H1 (cell line): ENCODE results near the gene CRYM. TPM values are rescaled to one million over a fixed set of nuclear protein-coding genes. Genes with fewer than 3 reads are reported as not detected.

Experiments
- ASH2L ChIP-seq: fragments of 200-600, 300-600 bp; sonication (generic); IDR thresholded peaks from one replicate; pipeline ENCODE4 v1.7.1; 2017; ENCODE audit warnings: low read length
- BRCA1 ChIP-seq: IDR thresholded peaks from 2 replicates; pipeline ENCODE4 v1.6.1; 2012; ENCODE audit warnings: low read depth, low read length, improper control_type of control experiment
- CTBP2 ChIP-seq: IDR thresholded peaks from 2 replicates; pipeline ENCODE4 v1.7.0; 2011; ENCODE audit warnings: borderline replicate concordance, mild to moderate bottlenecking, moderate library complexity, mixed read lengths, low read length; ENCODE audit not compliant: insufficient read depth, insufficient read length
- EZH2 ChIP-seq: fragments of 200-600 bp; sonication (generic); IDR thresholded peaks from 2 replicates; pipeline ENCODE4 v1.7.1; 2012; ENCODE audit warnings: low read depth, mild to moderate bottlenecking, moderate library complexity, low read length, inconsistent platforms; ENCODE audit not compliant: severe bottlenecking
- TAF1 ChIP-seq: IDR thresholded peaks from 2 replicates; pipeline ENCODE4 v1.6.1; 2011; ENCODE audit warnings: mild to moderate bottlenecking, low read depth, low read length
- polyA plus RNA-seq, 7 experiments: library from polyadenylated mRNA; depleted of rRNA in 3 of 7; stranded (reverse) in 5 of 7; unstranded in 2 of 7; fragments of >200 nt in 5 of 7; fragments of 200-250 nt in 2 of 7; gene quantifications; 1 replicate in 5 of 7; 2 replicates in 1 of 7; 4 replicates in 1 of 7; pipeline versions ENCODE4 v1.2.1 to v1.2.3, GENCODE V29; 2011 to 2013; ENCODE audit warnings: missing spikeins in 2 of 7, mixed read lengths in 2 of 7
- total RNA-seq: library from RNA; stranded (reverse); fragmentation: NEBNext Ultra II Directional; extraction: Animal tissue kit (Norgen Biotek cat#: 25700); gene quantifications from 2 replicates; pipeline ENCODE4 v1.2.1, GENCODE V29; 2021

CRYM gene
- total and polyA plus RNA-seq, 2 of the 8 experiments (the other 6 are each of a cell fraction or from before 2014, with no cell fraction given), result 12.9 to 40.4 TPM

DNA sequence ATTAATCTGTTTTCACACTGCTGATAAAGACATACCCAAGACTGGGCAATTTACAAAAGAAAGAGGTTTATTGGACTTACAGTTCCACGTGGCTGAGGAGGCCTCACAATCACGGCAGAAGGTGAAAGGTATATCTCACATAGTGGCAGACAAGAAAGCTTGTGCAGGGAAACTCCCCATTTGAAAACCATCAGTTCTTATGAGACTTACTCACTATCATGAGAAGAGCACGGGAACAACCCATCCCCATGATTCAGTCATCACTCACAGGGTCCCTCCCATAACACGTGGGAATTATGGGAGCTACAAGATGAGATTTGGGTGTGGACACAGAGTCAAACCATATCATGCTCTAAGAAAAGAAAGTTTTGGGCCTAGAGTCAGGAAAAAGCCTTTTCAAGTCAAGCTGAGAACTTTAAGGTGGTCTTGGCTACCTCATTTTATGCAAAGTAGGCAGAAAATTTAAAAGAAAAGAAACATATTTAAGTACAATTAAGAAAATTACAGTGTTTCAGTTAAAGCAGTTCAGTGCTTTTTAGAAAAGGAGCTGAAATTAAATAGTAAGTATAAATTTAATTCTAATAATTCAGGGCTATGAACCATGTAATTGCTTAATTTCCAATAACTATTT lies 24.9 kb upstream of the CRYM start (continued):
- TF ChIP-seq CTBP2, result no peak
- no peak for TF ChIP-seq EZH2
- TF ChIP-seq TAF1, result no peak
- TF ChIP-seq BRCA1, result no peak
- TF ChIP-seq ASH2L, result no peak
